COLO668 (cell line): ENCODE data around the gene URM1.
"Not testable (repeated sequence)": the region's sequence is repeated elsewhere in the genome, so short reads cannot be mapped to it uniquely, and the experiment has no call there.

Source experiments
- DNase-seq: peaks from one replicate; lab custom pipeline; 2025; ENCODE audit not compliant: unreplicated experiment; lab: John Stamatoyannopoulos, UW

URM1 gene

DNA sequence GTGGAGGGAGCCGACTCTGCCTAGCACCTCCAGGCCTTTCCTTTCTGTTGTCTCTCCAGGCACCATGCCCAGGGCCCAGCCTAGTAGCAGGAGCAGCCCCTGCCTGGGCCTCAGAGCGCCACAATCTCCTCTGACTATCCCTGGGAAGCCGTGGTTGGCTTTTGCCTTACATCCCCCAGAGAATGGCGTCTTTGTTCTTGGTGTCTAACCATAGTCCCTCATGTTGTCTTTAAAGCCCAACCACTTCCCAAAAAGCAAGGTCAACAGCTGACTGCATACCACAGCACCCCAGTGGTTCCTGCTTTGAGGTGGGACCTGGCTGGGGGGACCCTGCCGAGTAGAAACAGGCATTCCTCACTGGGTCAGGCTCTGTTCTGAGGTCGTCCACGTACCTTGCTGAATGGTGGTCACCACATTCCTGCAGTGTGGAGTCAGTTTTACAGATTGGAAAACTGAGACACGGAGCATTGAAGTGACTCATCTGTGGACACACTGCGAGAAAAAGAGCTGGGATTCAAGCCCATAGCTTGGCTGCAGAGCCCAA lies 35.7 kb downstream of the URM1 start:
- DNase-seq, result no peak

DNA sequence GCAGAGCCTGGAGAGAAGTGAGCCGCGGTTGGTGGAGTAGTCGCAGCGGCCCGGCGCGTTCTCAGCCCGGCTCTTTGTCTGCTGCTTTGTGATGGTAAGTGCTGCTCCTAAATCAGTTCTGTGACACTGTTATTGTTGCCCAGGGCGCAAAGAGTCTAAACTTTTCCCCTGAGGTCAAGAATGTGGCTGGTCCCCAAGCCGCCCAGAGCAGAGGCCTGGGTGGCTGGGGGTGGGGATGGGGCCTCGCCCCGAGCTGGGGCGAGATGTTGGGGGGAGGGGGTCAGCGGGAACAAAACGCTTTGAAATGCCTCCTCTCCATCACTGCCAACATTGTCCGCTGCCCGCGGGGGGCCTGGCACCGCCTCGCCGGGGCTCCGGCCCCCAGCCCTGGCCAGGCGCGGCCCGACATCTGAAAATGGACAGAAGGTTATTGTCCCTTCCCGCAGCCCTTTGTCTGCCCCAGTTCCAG lies 37.8 kb downstream of the URM1 start:
- no peak for DNase-seq

DNA sequence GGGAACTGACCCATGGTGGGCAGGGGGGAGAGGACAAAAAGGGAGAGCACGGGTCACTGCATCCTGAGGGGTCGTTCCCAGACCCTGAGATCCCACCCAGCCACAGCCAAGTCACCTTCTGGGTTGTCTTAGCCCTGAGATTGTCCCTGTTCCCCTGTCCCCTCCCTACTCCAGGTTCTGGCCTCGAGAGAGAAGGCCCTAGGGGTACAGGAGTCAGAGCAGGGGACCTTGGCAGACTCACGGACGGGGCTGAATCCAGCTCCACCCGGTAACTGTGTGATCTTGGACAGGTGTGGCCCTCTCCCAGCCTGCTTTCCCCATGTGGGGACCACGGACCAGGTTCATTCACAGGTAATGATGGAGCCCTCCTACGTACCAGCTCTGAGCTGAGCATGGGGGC lies 38.3 kb downstream of the URM1 start:
- DNase-seq, result no peak

DNA sequence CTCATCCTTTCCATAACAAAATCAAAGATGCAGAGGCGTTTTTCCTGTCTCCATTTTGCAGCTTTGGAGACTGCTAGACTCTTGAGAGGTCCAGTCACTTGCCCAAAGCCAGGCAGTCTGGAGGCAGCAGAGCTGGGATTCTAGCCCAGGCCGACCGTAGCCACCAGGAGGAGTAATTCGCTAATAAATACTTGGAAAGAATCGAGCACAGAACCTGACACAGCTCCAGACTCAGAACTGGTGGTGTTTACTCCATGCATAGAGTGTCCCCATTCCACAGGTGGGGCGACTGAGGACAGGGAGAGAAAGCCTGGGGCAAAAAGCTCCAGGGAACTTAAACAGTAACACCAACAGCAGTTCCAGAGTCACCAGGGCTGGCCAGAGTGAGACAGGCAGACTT lies 38.8 kb downstream of the URM1 start:
- DNase-seq, result no peak

DNA sequence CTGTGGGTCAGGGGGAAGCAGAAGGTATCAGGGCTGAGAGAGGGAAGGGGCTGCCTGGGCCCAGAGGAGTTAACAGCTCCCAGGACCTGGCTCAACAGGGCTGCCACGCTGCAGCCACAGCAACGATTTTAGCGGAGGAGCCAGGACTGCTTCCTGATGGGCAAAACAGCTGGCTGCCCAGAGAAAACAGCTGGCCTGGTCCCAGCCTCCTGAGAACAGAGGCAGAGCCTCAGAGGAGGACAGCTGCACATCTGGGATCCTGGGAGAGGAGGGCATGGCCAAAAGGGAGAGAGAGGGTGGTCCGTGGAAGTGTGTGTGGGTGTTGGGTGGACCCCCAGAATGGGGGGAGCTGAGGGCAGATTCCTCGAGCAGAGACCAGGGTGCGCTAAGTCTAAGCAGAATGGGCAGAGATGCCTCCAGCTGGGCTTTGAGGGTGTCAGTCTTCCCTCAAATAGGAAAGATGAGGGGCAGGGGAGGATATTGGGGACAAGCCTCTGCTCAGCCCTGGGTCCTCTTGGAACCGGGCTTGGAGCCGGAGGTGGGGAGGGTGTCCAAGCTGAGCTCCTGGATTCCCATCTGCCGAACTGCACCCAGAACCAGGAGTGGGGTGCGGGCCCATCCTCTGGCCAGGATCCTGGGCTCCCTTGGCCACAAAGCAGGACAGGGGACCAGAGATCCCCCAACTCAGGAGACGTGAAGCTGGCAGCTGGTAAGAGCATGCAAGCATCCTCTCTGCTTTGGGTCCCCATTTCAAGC lies 40.4 kb downstream of the URM1 start:
- no peak for DNase-seq

DNA sequence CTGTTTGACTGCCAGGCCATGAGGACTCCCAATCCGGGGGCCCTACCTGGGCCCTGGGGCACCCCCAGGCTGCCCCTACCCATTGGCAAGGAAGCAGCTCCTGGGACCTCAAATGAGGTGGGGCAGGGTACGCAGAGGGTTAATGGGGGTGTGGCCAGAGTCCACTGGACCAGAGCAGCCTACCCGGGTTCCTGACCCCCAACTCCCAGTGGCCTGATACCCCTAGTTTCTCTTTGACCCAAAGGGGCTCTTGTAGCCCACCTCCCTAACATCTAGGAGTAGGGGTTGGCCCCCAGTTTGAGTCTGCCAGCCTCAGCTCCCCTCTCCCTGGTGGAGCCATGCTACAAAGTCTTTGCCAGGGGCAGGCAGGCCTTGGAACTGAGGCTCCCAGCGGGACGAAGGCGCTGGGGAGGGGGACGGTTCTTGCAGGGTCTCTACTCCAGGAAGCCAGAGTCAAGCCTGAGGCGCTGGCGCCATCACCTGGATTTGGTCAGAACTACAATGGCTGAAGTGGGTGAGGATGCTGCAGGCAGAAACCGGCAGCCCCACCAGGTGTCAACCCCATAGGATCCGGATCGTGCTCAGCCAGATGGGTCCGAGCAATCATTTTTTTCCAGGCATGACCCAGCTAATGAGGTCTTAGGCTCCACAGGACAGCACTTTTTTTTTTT lies 41.1 kb downstream of the URM1 start:
- peak; percentile 39 for DNase-seq

DNA sequence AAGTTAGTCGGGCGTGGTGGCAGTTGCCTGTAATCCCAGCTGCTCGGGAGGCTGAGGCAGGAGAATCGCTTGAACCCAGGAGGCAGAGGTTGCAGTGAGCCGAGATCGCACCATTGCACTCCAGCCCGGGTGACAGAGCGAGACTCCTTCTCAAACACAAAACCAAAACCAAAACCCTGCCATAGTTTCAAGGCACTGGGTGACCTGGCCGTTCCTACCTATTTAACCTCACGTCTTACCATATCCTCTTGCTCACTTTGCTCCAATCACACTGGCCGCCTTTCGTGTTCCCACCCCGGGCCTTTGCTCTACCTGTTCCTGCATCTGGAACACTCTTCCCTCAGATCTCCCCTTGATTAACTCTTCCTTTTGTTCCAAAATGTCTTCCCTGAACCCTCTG lies 42.6 kb downstream of the URM1 start:
- DNase-seq, result not testable (repeated sequence)

DNA sequence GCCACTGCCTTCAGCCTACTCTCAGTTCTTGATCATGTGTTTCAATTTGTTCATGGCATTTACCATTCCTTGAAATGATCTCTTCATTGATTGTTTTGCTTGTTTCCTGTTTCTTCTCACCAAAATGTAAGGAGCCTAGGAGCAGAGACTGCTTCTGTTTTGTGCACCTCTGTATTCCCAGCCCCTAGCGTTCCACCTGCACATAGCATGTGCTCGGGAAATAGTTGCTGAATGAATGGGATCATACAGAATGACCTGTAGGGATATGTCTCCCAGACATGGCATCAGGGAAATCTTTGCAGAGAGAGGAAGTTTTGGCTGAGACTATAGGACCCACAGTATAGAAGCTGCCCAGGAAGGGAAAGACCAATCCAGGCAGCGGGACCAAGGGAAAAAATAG lies 43.3 kb downstream of the URM1 start:
- no peak for DNase-seq

DNA sequence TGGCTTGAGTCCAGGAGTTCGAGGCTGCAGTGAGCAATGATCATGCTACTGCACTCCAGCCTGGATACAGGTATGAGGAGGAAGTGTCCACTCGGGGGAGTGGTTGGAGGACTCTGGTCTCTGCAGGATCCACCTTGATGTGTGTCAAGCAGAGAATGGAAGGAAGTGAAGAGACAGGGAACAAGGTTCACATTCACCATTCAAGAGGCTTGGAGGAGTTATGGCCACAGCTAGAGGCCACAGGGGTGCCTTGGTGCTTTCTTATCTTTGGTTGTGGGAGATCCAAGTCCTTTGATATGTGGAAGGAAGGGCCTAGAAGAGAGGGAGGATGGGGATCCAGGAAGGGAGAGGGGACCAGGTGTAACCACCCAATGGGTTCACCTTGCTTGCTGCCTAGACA lies 44.1 kb downstream of the URM1 start:
- no peak for DNase-seq

DNA sequence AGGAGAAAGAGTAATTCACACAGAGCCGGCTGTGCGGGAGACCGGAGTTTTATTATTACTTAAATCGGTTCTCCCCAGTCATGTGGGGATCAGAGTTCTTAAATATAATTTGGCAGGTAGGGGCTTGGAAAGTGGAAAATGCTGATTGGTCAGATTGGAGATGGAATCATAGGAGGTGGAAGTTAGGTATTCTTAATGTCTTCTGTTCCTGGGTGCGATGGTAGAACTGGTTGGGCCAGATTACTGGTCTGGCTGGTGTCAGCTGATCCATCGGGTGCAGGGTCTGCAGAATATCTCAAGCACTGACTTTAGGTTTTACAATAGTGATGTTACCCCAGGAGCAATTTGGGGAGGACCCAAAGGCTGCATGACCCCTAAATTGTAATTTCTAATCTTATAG lies 44.8 kb downstream of the URM1 start:
- DNase-seq, result no peak

DNA sequence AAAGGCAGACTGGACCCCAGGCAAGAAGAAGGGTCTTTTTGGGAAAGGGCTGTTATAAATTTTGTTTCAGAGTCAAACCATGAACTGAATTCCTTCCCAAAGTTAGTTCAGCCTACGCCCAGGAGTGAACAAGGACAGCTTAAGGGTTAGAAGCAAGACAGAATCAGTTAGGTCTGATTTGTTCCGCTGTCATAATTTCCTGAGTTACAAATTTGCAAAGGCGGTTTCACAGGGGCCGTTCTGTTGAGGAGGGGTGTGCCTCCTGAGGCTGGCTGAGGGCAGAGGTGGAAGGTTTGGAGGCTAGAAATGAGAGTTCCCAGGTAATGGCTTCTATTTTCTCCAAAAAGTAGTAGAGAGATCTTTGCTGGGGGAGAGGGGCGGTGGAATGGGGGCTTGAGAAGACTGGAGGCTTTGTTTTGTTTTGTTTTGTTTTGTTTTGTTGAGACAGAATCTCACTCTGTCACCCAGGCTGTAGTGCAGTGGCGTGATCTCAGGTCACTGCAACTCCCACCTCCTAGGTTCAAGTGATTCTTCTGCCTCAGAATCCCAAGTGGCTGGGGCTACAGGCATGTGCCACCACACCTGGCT lies 45.4 kb downstream of the URM1 start:
- no peak for DNase-seq

DNA sequence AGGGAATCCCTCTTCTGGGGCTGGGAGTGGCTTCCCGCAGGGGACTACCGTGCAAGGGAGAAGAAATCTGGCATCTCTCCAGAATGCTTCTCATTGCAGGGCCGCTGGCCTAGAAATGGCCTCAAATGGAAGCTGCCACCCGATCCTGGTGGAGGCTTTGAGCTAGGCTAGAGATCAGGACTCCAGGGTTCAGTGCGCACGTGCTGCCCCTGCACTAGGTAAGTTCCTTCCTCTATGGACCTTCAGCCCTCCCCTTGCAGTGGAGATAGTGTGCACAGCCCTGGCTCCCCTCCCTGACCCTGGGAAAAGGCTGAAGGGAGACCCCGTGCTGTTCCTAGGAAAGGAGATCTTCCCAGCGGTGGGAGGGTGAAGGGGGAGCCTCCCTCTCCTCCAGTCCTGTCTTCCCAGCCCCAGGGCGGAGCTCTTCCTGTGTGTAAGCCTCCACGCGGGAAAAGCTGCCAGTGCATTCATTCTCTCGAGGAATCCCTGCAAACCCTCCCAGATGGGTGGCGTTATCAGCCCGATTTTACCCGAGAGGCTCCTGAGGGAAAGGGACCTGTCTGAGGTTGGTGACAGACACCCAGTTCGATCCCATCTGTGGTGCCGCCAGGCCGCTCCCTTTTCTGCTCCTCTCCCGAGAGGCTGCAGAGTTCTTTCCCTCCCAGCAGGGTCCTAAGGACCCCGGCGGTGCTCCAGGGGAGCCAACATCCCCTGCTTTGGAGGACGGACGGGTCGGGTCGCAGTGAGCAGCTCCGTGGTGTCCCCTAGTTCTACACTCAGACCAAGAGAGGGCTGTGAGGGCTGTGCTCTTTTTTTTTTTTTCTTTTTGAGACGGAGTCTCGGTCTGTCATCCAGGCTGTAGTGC lies 48.1 kb downstream of the URM1 start:
- no peak for DNase-seq

DNA sequence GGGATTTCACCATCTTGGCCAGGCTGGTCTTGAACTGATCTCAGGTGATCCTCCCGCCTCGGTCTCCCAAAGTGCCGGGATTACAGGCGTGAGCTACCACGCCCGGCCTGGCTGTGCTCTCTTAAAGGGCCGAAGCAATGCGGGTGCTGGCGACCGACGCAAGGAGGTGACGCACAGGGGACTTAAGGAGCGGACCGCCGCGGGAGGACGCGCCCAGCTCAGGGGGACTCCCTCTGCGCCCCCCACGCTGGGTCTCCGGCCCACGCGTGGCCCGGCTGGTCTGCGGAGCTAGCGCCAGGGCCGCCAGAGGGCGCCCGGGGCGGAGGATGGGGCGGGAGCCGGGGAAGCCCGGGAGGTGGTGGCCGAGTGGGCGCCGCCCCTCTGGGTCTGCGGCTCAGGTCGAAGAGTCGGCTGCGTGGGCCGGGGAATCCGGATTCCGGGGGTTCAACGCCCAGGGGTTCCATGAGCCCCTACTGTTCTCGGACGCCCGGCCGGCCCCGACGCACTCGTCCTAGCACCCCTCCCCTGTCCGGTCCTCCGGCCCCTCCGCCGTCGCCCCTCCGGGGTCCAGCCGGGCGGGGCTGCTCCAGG lies 49.0 kb downstream of the URM1 start:
- peak; percentile 73 for DNase-seq

DNA sequence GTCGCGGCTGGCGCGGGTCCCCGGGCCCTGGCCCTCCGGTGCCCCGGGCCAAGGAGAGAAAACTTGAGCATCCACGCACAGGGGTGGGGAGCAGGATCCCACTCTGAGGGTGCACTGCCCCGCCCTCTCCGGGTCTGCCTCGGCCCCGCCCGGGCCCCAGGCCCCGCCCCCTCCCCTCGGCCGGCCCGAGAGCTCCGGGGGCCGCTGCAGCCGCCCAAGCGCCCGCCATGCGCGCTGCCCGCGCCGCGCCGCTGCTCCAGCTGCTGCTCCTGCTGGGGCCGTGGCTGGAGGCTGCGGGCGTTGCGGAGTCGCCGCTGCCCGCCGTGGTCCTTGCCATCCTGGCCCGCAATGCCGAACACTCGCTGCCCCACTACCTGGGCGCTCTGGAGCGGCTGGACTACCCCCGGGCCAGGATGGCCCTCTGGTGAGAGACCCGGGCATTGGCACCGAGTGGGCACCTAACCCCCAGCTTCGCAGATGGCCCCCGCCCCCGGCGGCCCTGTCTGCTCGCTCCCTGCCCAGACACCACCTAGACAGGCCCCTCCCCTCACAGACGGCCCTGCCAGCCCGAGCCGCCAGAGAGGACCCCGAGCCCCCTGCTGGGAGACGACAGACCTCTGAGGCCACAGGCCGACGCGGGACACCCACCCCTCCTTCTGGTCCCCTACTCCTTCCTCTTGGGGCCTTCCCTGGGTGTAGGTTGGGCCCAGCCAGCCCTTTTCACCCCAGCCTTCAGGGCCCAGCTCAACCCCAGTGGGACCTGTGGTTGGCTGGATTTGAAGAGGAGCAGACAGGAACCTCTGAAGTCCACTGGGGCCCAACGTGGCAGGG lies 49.7 kb downstream of the URM1 start, which contains the start of gene CERCAM:
Gene CERCAM, plus strand, starts transcription at position 207 of the 831 bp plus-strand sequence. Its CDS starts 21 bp downstream, at position 228.
- DNase-seq, result peak; percentile 52

DNA sequence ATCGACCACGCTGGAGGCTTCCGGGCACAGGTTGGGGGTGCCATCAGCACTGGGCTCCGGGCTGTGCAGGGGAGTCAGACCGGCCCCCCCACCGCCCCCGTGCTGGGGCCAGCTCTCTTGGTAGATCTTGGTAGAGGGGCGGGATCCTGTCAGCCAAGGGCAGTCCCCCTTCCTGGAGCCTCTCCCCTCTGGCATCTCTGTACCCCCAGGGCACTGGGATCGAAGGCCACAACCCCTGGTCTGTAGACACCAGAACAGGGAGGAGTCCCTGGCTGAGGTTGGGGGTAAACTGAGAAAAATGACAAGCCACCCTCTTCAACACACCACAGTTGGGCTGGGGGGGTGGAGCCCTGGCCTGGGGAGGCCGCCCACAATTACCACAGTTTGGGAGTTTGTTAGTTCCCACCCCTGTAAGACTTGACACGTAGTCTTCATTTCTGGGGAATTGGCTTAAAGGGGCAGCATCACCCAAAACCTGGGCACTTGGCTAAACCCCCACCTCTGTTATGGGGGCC lies 50.4 kb downstream of the URM1 start:
- DNase-seq, result no peak

DNA sequence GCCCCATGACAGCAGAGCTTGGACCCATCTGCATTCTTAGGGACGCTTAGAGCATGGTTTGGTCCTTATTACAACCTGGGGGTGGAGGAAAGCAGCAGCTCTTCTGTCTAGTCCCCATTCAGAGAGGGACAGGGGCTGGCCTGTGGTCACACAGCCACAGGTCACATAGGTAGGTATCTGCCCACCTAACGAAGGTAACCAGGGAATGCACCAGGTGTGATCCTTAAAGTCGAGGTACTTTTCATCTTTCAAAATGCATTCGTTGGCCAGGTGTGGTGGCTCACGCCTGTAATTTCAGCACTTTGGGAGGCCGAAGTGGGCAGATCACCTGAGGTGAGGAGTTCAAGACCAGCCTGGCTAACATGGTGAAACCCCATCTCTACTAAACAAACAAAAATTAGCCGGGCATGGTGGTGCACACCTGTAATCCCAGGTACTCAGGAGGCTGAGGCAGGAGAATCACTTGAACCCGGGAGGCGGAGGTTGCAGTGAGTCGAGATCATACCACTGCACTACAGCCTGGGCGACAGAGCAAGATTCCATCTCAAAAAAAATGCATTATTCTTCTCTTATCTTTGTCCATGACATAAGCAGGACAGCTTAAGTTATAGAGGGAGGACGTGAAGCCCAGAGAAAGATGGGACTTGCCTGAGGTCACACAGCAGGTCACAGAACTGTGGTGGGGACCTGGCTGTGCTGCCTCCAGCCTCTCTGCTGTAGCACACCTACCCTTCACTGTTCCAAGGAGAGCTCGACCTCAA lies 51.0 kb downstream of the URM1 start:
- DNase-seq, result not testable (repeated sequence)

DNA sequence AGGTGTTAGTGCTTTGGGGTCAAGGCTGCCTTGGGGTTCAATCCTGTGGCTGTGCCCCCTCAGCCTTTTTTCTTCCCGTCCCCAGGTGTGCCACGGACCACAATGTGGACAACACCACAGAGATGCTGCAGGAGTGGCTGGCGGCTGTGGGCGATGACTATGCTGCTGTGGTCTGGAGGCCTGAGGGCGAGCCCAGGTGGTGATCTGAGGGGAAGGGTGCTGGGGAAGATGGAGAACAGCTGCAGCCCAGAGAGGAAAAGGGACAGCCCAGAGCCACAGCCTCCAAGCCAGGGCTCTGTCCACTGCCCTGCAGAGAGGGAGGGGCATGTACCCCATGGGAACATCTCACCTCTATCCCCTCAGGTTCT lies 51.6 kb downstream of the URM1 start:
- DNase-seq, result no peak

DNA sequence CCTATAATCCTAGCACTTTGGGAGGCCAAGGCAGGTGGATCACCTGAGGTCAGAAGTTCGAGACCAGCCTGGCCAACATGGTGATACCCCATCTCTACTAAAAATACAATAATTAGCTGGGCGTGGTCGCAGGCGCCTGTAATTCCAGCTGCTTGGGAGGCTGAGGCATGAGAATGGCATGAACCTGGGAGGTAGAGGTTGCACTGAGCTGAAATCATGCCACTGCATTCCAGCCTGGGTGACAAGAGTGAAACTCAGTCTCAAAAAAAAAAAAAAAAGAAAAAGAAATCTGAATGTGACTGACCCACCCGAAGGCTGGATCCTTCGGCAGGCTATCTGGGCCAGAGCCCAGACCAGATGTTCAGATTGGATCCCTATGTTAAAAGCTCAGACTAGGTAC lies 52.2 kb downstream of the URM1 start:
- not testable (repeated sequence) for DNase-seq
